Gastrocnemius medialis (tissue), 4 donors: ENCODE measurements around the gene ZDHHC1.

Experiments used
- CTCF ChIP-seq, 5 experiments: fragments of 450-650 bp in 3 of 5; fragments of 200-600 bp in 2 of 5; sonication (generic) in 2 of 5; IDR thresholded peaks in 4 of 5; conservative IDR thresholded peaks in 1 of 5; 1 replicate in 4 of 5; 2 replicates in 1 of 5; pipeline ENCODE4 v1.5.1; 2016 to 2019; ENCODE audit warnings: antibody characterized with exemption in 5 of 5, mild to moderate bottlenecking in 3 of 5, moderate library complexity in 3 of 5
- POLR2A ChIP-seq, 2 donors: fragments of 450-650 bp; IDR thresholded peaks; one replicate each; pipeline ENCODE4 v1.6.1; 2017; ENCODE audit warnings: antibody characterized with exemption in 2 of 2, mild to moderate bottlenecking in 2 of 2, moderate library complexity in 2 of 2

GRCh38 chr16:67438098-67438791 lies 22.0 kb upstream of the ZDHHC1 start:
- TF ChIP-seq POLR2A (IDR thresholded peaks at IDR 0.05) (no peak), CTCF (IDR thresholded peaks at IDR 0.05 in 4 of 5, conservative IDR thresholded peaks at IDR 0.05 in 1 of 5) (no peak)
